Measurements from ENCODE around the gene SAC3D1. TPM values are rescaled to one million over a fixed set of nuclear protein-coding genes. Genes with fewer than 3 reads are reported as not detected.

The SAC3D1 gene
- polyA plus RNA-seq = 10 to 100 TPM in 2 of 4 donors, 1 to 10 TPM in 2; 6.9 to 18.1 (median 9.0) TPM
- long read RNA-seq, donor 1, transcript SAC3D1-201 (2 exons, 1,566 nt) = major isoform, 12 of 13 reads
- long read RNA-seq, donor 1, partial matches to known transcripts = 0 of 13 reads
- long read RNA-seq, donor 1, other reads (novel, unspliced or antisense) = 0 of 13 reads
- long read RNA-seq, donor 2, partial matches to known transcripts = 0 of 3 reads
- long read RNA-seq, donor 2, other reads (novel, unspliced or antisense) = 0 of 3 reads
- long read RNA-seq, donor 3, partial matches to known transcripts = 0 of 5 reads
- long read RNA-seq, donor 3, other reads (novel, unspliced or antisense) = 0 of 5 reads
- long read RNA-seq, donor 4 = 0 reads
- long read RNA-seq, donor 5, partial matches to known transcripts = 0 of 3 reads
- long read RNA-seq, donor 5, other reads (novel, unspliced or antisense) = 0 of 3 reads
- long read RNA-seq, donor 6, transcript SAC3D1-201 (2 exons, 1,566 nt) = major isoform, 5 of 5 reads
- long read RNA-seq, donor 6, partial matches to known transcripts = 0 of 5 reads
- long read RNA-seq, donor 6, other reads (novel, unspliced or antisense) = 0 of 5 reads
- long read RNA-seq, donor 7 = 0 reads
- long read RNA-seq, donor 8, partial matches to known transcripts = 0 of 1 reads
- long read RNA-seq, donor 8, other reads (novel, unspliced or antisense) = 0 of 1 reads
- long read RNA-seq, donor 9, partial matches to known transcripts = 0 of 1 reads
- long read RNA-seq, donor 9, other reads (novel, unspliced or antisense) = 0 of 1 reads
- long read RNA-seq, donor 10, transcript SAC3D1-201 (2 exons, 1,566 nt) = major isoform, 11 of 12 reads
- long read RNA-seq, donor 10, partial matches to known transcripts = 0 of 12 reads
- long read RNA-seq, donor 10, other reads (novel, unspliced or antisense) = 0 of 12 reads

DNA sequence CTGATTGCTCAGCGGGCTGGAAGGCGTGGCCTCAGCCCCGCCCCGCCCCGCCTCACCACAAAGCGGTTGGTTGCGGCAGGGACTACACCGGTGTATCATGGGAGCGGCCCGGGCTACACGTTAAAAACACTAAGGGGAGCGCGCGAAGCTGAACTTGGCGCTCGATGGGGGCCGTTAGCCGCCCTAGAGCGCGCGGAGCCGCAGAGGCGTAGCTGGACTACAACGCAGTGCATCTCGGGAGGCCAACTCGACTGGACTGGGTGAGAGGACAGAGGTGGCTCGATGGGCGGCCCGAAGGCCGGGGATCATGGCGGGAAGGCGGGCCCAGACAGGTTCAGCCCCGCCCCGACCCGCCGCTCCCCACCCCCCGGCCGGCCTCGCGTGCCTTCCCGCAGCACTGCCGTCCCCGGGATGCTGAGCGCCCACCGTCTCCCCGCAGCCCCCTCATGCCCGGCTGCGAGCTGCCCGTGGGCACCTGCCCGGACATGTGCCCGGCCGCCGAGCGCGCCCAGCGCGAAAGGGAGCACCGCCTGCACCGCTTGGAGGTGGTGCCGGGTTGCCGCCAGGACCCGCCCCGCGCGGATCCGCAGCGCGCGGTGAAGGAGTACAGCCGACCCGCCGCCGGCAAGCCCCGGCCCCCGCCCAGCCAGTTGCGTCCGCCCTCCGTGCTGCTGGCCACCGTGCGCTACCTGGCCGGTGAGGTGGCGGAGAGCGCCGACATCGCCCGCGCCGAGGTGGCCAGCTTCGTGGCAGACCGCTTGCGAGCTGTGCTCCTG lies at the start of gene SAC3D1:
Gene SAC3D1, plus strand, starts transcription at position 364 of the 776 bp plus-strand sequence. Its CDS starts 83 bp downstream, at position 447.
- peak within 1 kb of the TSS; percentile 60 to 91 (median 66) for H3K4me3 ChIP-seq (ENCODE audit: low read depth in 1 of 3, low read length in 3 of 3)
- WGBS, 3 donors = 0 to 1% (median 0%) methylated on average over 57 to 91 of the region's 91 CpGs
- H3K27ac ChIP-seq (ENCODE audit: low read depth in 1 of 3, low read length in 2 of 3) = peak within 1 kb of the TSS; percentile 85 to 98 (median 98)
- FAIRE-seq (no peak), DNase-seq (peak; percentile 94 to 95)
- H3K36me3 ChIP-seq (ENCODE audit: control insufficient read depth in 3 of 3, insufficient read depth in 2 of 3, low read depth in 1 of 3, low read length in 3 of 3) = peaks cover 1 to 75% (median 5%) of the 10 kb centered on the region in 3 donors
- no peaks in the 10 kb centered on the region for H3K27me3 ChIP-seq (ENCODE audit: control insufficient read depth in 3 of 3, insufficient read depth in 3 of 3, low read length in 3 of 3)
- no peaks in the 10 kb centered on the region for H3K9me3 ChIP-seq (ENCODE audit: control insufficient read depth in 2 of 2, insufficient read depth in 1 of 2, low read depth in 1 of 2, low read length in 1 of 2)
- H3K4me1 ChIP-seq (ENCODE audit: control insufficient read depth in 3 of 3, insufficient read depth in 2 of 3, low read depth in 1 of 3, low read length in 2 of 3) = peaks cover 0 to 7% (median 0%) of the 10 kb centered on the region in 3 donors

GRCh38 chr11:64994318-64994717 lies 46.7 kb upstream of the SAC3D1 start:
- DNase-seq = no peak
- H3K4me3 ChIP-seq (ENCODE audit: low read depth in 1 of 3, low read length in 3 of 3) = no peak overlapping the region
- peaks cover 0 to 2% of the 10 kb centered on the region in 2 donors for H3K9me3 ChIP-seq (ENCODE audit: control insufficient read depth in 2 of 2, insufficient read depth in 1 of 2, low read depth in 1 of 2, low read length in 1 of 2)
- no peak overlapping the region for H3K27ac ChIP-seq (ENCODE audit: low read depth in 1 of 3, low read length in 2 of 3)
- 90% methylated on average over 6 to 7 of the region's 7 CpGs for WGBS, 3 donors
- FAIRE-seq = no peak
- no peaks in the 10 kb centered on the region for H3K27me3 ChIP-seq (ENCODE audit: control insufficient read depth in 3 of 3, insufficient read depth in 3 of 3, low read length in 3 of 3)
- H3K4me1 ChIP-seq (ENCODE audit: control insufficient read depth in 3 of 3, insufficient read depth in 2 of 3, low read depth in 1 of 3, low read length in 2 of 3) = peaks cover 0 to 39% (median 6%) of the 10 kb centered on the region in 3 donors
- H3K36me3 ChIP-seq (ENCODE audit: control insufficient read depth in 3 of 3, insufficient read depth in 2 of 3, low read depth in 1 of 3, low read length in 3 of 3) = peaks cover 0 to 37% (median 0%) of the 10 kb centered on the region in 3 donors

- Histone ChIP-seq H3K4me3 (ENCODE audit: low read depth in 1 of 3, low read length in 3 of 3) (peak overlapping the region; percentile 55 to 67 (median 64)), H3K27me3 (ENCODE audit: control insufficient read depth in 3 of 3, insufficient read depth in 3 of 3, low read length in 3 of 3) (no peaks in the 10 kb centered on the region), H3K36me3 (ENCODE audit: control insufficient read depth in 3 of 3, insufficient read depth in 2 of 3, low read depth in 1 of 3, low read length in 3 of 3) (peaks cover 0 to 29% (median 0%) of the 10 kb centered on the region in 3 donors), H3K27ac (ENCODE audit: low read depth in 1 of 3, low read length in 2 of 3) (peak overlapping the region; percentile 88 to 95 (median 92)), H3K9me3 (ENCODE audit: control insufficient read depth in 2 of 2, insufficient read depth in 1 of 2, low read depth in 1 of 2, low read length in 1 of 2) (peaks cover 0 to 8% of the 10 kb centered on the region in 2 donors), H3K4me1 (ENCODE audit: control insufficient read depth in 3 of 3, insufficient read depth in 2 of 3, low read depth in 1 of 3, low read length in 2 of 3) (peaks cover 0 to 36% (median 2%) of the 10 kb centered on the region in 3 donors)
- DNase-seq (no peak), FAIRE-seq (no peak)
- 14 to 30% (median 22%) methylated on average over 11 of the region's 11 CpGs for WGBS, 3 donors
Observed at GRCh38 chr11:64996327-64996709, 44.7 kb upstream of the SAC3D1 start.

DNA sequence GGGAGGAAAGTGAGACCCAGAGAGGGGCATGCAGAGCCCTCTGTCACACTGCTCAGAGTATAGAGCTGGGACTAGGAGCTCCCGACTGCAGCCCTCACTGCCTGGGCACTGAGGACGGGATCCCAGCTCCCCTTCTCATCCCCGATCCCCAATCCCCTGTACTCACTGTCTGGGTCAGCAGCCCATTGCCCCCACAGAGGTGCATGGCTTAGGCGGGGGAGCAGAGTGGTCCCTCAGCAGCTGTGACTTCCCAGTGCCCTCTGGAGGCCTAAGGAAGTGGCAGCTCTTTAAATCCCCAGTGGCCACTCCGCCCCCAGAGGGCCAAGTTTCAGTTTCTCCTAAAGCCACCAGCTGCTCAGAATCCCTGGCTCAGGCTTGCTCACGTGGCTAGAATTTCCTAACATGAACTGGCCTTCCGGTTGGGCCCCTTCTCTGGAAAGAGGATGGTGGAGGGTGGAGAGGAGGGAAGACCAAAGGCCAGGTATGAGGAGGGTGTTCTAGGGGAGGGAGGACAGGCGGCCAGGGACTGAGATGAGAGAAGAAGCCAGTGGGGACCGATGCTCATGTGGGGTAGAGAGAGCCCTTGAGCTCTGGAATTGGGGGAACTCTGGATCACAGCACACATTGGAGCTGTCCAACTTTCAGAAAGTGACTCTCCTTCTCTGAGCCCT lies 44.2 kb upstream of the SAC3D1 start, which contains the start of gene BATF2:
Gene BATF2, minus strand, starts transcription at position 262 of the 671 bp plus-strand sequence. Its CDS starts 57 bp downstream, at position 205.
- Histone ChIP-seq H3K9me3 (ENCODE audit: control insufficient read depth in 2 of 2, insufficient read depth in 1 of 2, low read depth in 1 of 2, low read length in 1 of 2) (peaks cover 0 to 8% of the 10 kb centered on the region in 2 donors), H3K4me3 (ENCODE audit: low read depth in 1 of 3, low read length in 3 of 3) (peak within 1 kb of the TSS; percentile 55 to 67 (median 64)), H3K4me1 (ENCODE audit: control insufficient read depth in 3 of 3, insufficient read depth in 2 of 3, low read depth in 1 of 3, low read length in 2 of 3) (peaks cover 0 to 36% (median 2%) of the 10 kb centered on the region in 3 donors), H3K36me3 (ENCODE audit: control insufficient read depth in 3 of 3, insufficient read depth in 2 of 3, low read depth in 1 of 3, low read length in 3 of 3) (peaks cover 0 to 25% (median 0%) of the 10 kb centered on the region in 3 donors), H3K27me3 (ENCODE audit: control insufficient read depth in 3 of 3, insufficient read depth in 3 of 3, low read length in 3 of 3) (no peaks in the 10 kb centered on the region), H3K27ac (ENCODE audit: low read depth in 1 of 3, low read length in 2 of 3) (peak within 1 kb of the TSS; percentile 88 to 95 (median 92))
- FAIRE-seq (no peak), DNase-seq (peak; percentile 94 to 95)
- 10 to 15% (median 15%) methylated on average over 7 to 9 of the region's 9 CpGs for WGBS, 3 donors

- peak overlapping the region; percentile 91 to 97 (median 95) for H3K27ac ChIP-seq (ENCODE audit: low read depth in 1 of 3, low read length in 2 of 3)
- WGBS, 3 donors = 42 to 81% (median 75%) methylated on average over 1 of the region's 1 CpG
- no peak overlapping the region for H3K4me3 ChIP-seq (ENCODE audit: low read depth in 1 of 3, low read length in 3 of 3)
- H3K36me3 ChIP-seq (ENCODE audit: control insufficient read depth in 3 of 3, insufficient read depth in 2 of 3, low read depth in 1 of 3, low read length in 3 of 3) = peaks cover 0 to 14% (median 0%) of the 10 kb centered on the region in 3 donors
- H3K27me3 ChIP-seq (ENCODE audit: control insufficient read depth in 3 of 3, insufficient read depth in 3 of 3, low read length in 3 of 3) = no peaks in the 10 kb centered on the region
- peaks cover 0 to 8% of the 10 kb centered on the region in 2 donors for H3K9me3 ChIP-seq (ENCODE audit: control insufficient read depth in 2 of 2, insufficient read depth in 1 of 2, low read depth in 1 of 2, low read length in 1 of 2)
- no peak for FAIRE-seq
- DNase-seq = peak; percentile 52 to 63
- peaks cover 0 to 36% (median 2%) of the 10 kb centered on the region in 3 donors for H3K4me1 ChIP-seq (ENCODE audit: control insufficient read depth in 3 of 3, insufficient read depth in 2 of 3, low read depth in 1 of 3, low read length in 2 of 3)
Observed at GRCh38 chr11:64998141-64998540, 42.9 kb upstream of the SAC3D1 start.

- Histone ChIP-seq H3K9me3 (ENCODE audit: control insufficient read depth in 2 of 2, insufficient read depth in 1 of 2, low read depth in 1 of 2, low read length in 1 of 2) (peaks cover 0 to 8% of the 10 kb centered on the region in 2 donors), H3K27ac (ENCODE audit: low read depth in 1 of 3, low read length in 2 of 3) (peak overlapping the region; percentile 91 to 97 (median 95)), H3K36me3 (ENCODE audit: control insufficient read depth in 3 of 3, insufficient read depth in 2 of 3, low read depth in 1 of 3, low read length in 3 of 3) (peaks cover 0 to 10% (median 0%) of the 10 kb centered on the region in 3 donors), H3K27me3 (ENCODE audit: control insufficient read depth in 3 of 3, insufficient read depth in 3 of 3, low read length in 3 of 3) (no peaks in the 10 kb centered on the region), H3K4me1 (ENCODE audit: control insufficient read depth in 3 of 3, insufficient read depth in 2 of 3, low read depth in 1 of 3, low read length in 2 of 3) (peaks cover 0 to 36% (median 2%) of the 10 kb centered on the region in 3 donors), H3K4me3 (ENCODE audit: low read depth in 1 of 3, low read length in 3 of 3) (no peak overlapping the region)
- FAIRE-seq (no peak), DNase-seq (peak; percentile 91 to 93)
- WGBS, 3 donors = 17 to 49% (median 34%) methylated on average over 9 of the region's 9 CpGs
Observed at GRCh38 chr11:64998690-64999431, 42.1 kb upstream of the SAC3D1 start.

DNA sequence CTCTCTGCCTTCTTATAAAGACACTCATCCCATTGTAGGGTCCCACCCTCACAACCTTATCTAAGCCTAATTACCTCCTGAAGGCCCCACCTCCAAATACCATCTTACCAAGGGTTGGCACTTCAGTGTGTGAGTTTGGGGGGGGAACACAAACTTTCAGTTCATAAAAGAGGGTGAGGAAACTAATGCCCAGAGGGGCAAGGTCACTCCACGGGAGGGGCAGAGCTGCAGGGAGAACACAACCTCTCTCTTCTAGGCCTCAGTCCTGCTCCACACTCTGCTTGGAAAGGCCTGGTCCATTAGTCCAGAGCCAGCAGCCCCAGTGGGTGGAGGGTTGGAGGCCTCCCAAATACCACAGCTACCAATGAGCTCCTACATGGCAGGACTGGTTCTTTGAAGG lies 41.5 kb upstream of the SAC3D1 start:
- FAIRE-seq = no peak

More for the DNA sequence above, 41.5 kb upstream of the SAC3D1 start:
- Histone ChIP-seq H3K27me3 (ENCODE audit: control insufficient read depth in 3 of 3, insufficient read depth in 3 of 3, low read length in 3 of 3) (no peaks in the 10 kb centered on the region), H3K27ac (ENCODE audit: low read depth in 1 of 3, low read length in 2 of 3) (peak overlapping the region; percentile 67 to 97 (median 95)), H3K36me3 (ENCODE audit: control insufficient read depth in 3 of 3, insufficient read depth in 2 of 3, low read depth in 1 of 3, low read length in 3 of 3) (peaks cover 0 to 4% (median 0%) of the 10 kb centered on the region in 3 donors), H3K4me3 (ENCODE audit: low read depth in 1 of 3, low read length in 3 of 3) (no peak overlapping the region), H3K9me3 (ENCODE audit: control insufficient read depth in 2 of 2, insufficient read depth in 1 of 2, low read depth in 1 of 2, low read length in 1 of 2) (peaks cover 0 to 8% of the 10 kb centered on the region in 2 donors), H3K4me1 (ENCODE audit: control insufficient read depth in 3 of 3, insufficient read depth in 2 of 3, low read depth in 1 of 3, low read length in 2 of 3) (peaks cover 0 to 36% (median 2%) of the 10 kb centered on the region in 3 donors)
- 26 to 50% (median 38%) methylated on average over 1 of the region's 1 CpG for WGBS, 3 donors
- peak in 1 of 2 donors; percentile 62 for DNase-seq
